Kidney (tissue), 22 donors: ENCODE results near the gene CXCL1. TPM values are rescaled to one million over a fixed set of nuclear protein-coding genes. Genes with fewer than 3 reads are reported as not detected.
A peak's percentile ranks its signal among the peaks of the same experiment; 100 is the strongest.

Experiments used
- DNase-seq, 5 donors: peaks; one replicate each; pipeline ENCODE4 v3.0.0-alpha.2; 2013 to 2020
- FAIRE-seq: peaks from 2 replicates; lab custom pipeline; 2012; peaks lifted over from hg19 to GRCh38; lab: Jason Lieb, UNC
- H3K27ac ChIP-seq, 2 donors: one replicate each; pipeline ENCODE4 v1.7.0; 2013; ENCODE audit warnings: low read depth in 2 of 2, low read length in 2 of 2, inconsistent platforms in 1 of 2
- H3K27me3 ChIP-seq: one replicate; pipeline ENCODE4 v1.7.1; 2013; ENCODE audit warnings: low read length, inconsistent platforms; ENCODE audit not compliant: control insufficient read depth, insufficient read depth
- H3K36me3 ChIP-seq, 3 donors: one replicate each; pipeline versions ENCODE4 v1.7.0 to v1.7.1; 2013; ENCODE audit warnings: low read length in 3 of 3, control low read depth in 1 of 3, inconsistent platforms in 1 of 3; ENCODE audit not compliant: insufficient read depth in 3 of 3, control insufficient read depth in 2 of 3
- H3K4me1 ChIP-seq, 3 donors: one replicate each; pipeline versions ENCODE4 v1.7.0 to v1.7.1; 2013; ENCODE audit warnings: low read length in 3 of 3, inconsistent platforms in 1 of 3, low read depth in 1 of 3; ENCODE audit not compliant: control insufficient read depth in 2 of 3, insufficient read depth in 2 of 3
- H3K4me3 ChIP-seq, 3 donors: one replicate each; pipeline versions ENCODE4 v1.7.0 to v1.8.1; 2013; ENCODE audit warnings: low read length in 3 of 3, control low read depth in 1 of 3, inconsistent platforms in 1 of 3
- H3K9ac ChIP-seq, 3 donors: one replicate each; pipeline versions ENCODE4 v1.7.0 to v1.7.1; 2013; ENCODE audit warnings: low read length in 3 of 3, control low read depth in 1 of 3, inconsistent platforms in 1 of 3
- H3K9me3 ChIP-seq, 3 donors: one replicate each; pipeline versions ENCODE4 v1.7.0 to v1.7.1; 2013; ENCODE audit warnings: low read length in 3 of 3, control low read depth in 1 of 3, inconsistent platforms in 1 of 3; ENCODE audit not compliant: control insufficient read depth in 2 of 3, insufficient read depth in 1 of 3
- CTCF ChIP-seq: IDR thresholded peaks from 3 replicates; pipeline ENCODE4 v1.5.1; 2012; ENCODE audit warnings: mild to moderate bottlenecking, moderate library complexity, borderline replicate concordance; ENCODE audit not compliant: insufficient read depth; ENCODE audit errors: extremely low read depth
- intact Hi-C: fragments of 100-400 bp; cut with DNase I; formaldehyde crosslinking; loops from one replicate; pipeline ENCODE4 v1.11.1; 2022
- long read RNA-seq, 10 donors: library from polyadenylated mRNA in 1 of 10; unstranded in 1 of 10; transcript quantifications; one replicate each; pipeline ENCODE4 v2.0.0 and lab custom pipeline, GENCODE V29; 2021 to 2026
- polyA plus RNA-seq: library from polyadenylated mRNA; stranded (reverse); fragments of 350-450 nt; fragmentation: Illumina TruSeq; extraction: RNeasy Lipid Tissue Mini Kit (QIAGEN cat#74804); gene quantifications from one replicate; pipeline ENCODE4 v1.2.3, GENCODE V29; 2014; ENCODE audit warnings: low read depth, low replicate concordance; ENCODE audit not compliant: insufficient read depth
- total RNA-seq: library from RNA; stranded (reverse); fragmentation: NEBNext Ultra II Directional; extraction: Animal tissue kit (Norgen Biotek cat#: 25700); gene quantifications from one replicate; pipeline ENCODE4 v1.2.1, GENCODE V29; 2021
- donor health status: control.
- donor health status: control.
- donor health status: control.
- donor health status: control.
- donor health status: control.
- donor health status: DM: yes; HTN: yes; CAD: no.
- donor health status: Normal renal cell carcinoma (clear cell type).

The CXCL1 gene
- total RNA-seq (29.7 TPM), polyA plus RNA-seq (6.4 TPM)
- long read RNA-seq, donor 1 = 0 reads
- long read RNA-seq, donor 2 = 0 reads
- long read RNA-seq, donor 3, partial matches to known transcripts = 5 of 38 reads
- long read RNA-seq, donor 3, other reads (novel, unspliced or antisense) = 33 of 38 reads
- long read RNA-seq, donor 4, partial matches to known transcripts = 0 of 1 reads
- long read RNA-seq, donor 4, other reads (novel, unspliced or antisense) = 0 of 1 reads
- long read RNA-seq, donor 5 = 0 reads
- long read RNA-seq, donor 6 = 0 reads
- long read RNA-seq, donor 7, transcript CXCL1-201 (4 exons, 1,097 nt) = major isoform, 7 of 14 reads
- long read RNA-seq, donor 7, partial matches to known transcripts = 5 of 14 reads
- long read RNA-seq, donor 7, other reads (novel, unspliced or antisense) = 2 of 14 reads
- long read RNA-seq, donor 8 = 0 reads
- long read RNA-seq, donor 9 = 0 reads
- long read RNA-seq, donor 10, partial matches to known transcripts = 0 of 2 reads
- long read RNA-seq, donor 10, other reads (novel, unspliced or antisense) = 0 of 2 reads

GRCh38 chr4:73869130-73870055 lies at the start of gene CXCL1:
CXCL1 (plus strand) TSS chr4:73869393; CDS start chr4:73869471, 78 bp downstream.
- FAIRE-seq (no peak), DNase-seq (peak; percentile 30 to 80 (median 58))
- Histone ChIP-seq H3K27me3 (no peaks in the 10 kb centered on the region), H3K9ac (peak within 1 kb of the TSS in 1 of 3 donors; percentile 30), H3K9me3 (no peaks in the 10 kb centered on the region), H3K36me3 (no peaks in the 10 kb centered on the region), H3K4me3 (peak within 1 kb of the TSS; percentile 34 to 59 (median 48)), H3K27ac (no peak within 1 kb of the TSS), H3K4me1 (peaks cover 0 to 8% (median 0%) of the 10 kb centered on the region in 3 donors)
- intact Hi-C loops = no loop called here
- TF ChIP-seq CTCF = no peak

GRCh38 chr4:73821325-73821724 lies 47.9 kb upstream of the CXCL1 start:
- H3K9me3 ChIP-seq = no peaks in the 10 kb centered on the region
- intact Hi-C loops = no loop called here
- no peak for FAIRE-seq

GRCh38 chr4:73822389-73822788 lies 46.8 kb upstream of the CXCL1 start:
- no peak for TF ChIP-seq CTCF
- H3K9me3 ChIP-seq = no peaks in the 10 kb centered on the region
- no peaks in the 10 kb centered on the region for H3K36me3 ChIP-seq
- no peaks in the 10 kb centered on the region for H3K4me1 ChIP-seq
- FAIRE-seq (no peak), DNase-seq (no peak)
- H3K9ac ChIP-seq = no peak overlapping the region
- H3K27me3 ChIP-seq = no peaks in the 10 kb centered on the region
- no peak overlapping the region for H3K4me3 ChIP-seq
- H3K27ac ChIP-seq = no peak overlapping the region
- intact Hi-C loops = no loop called here

More at GRCh38 chr4:73821325-73821724, 47.9 kb upstream of the CXCL1 start:
- Histone ChIP-seq H3K27me3 (no peaks in the 10 kb centered on the region), H3K36me3 (no peaks in the 10 kb centered on the region), H3K4me1 (no peaks in the 10 kb centered on the region), H3K9ac (no peak overlapping the region), H3K4me3 (no peak overlapping the region), H3K27ac (no peak overlapping the region)
- DNase-seq = no peak
- no peak for TF ChIP-seq CTCF
